HG02588 (cell line): ENCODE data around the gene RHCE.
A peak's percentile ranks its signal among the peaks of the same experiment; 100 is the strongest.
"Not testable (repeated sequence)": the region's sequence is repeated elsewhere in the genome, so short reads cannot be mapped to it uniquely, and the experiment has no call there.

Experiments used
- ATAC-seq: cut with Tn5 transposase; IDR thresholded peaks from one replicate; pipeline ENCODE4 v1.9.1; 2021; ENCODE audit warnings: mild to moderate bottlenecking, moderate library complexity; ENCODE audit not compliant: unreplicated experiment

Gene RHCE

GRCh38 chr1:25433389-25434186 is 13.0 kb upstream of the RHCE start:
- no peak for ATAC-seq

GRCh38 chr1:25432749-25433388 is 12.2 kb upstream of the RHCE start:
- no peak for ATAC-seq

- ATAC-seq, result no peak
These were observed 11.5 kb upstream of the RHCE start for GRCh38 chr1:25431955-25432719.

GRCh38 chr1:25430967-25431881 is 10.6 kb upstream of the RHCE start:
- peak; percentile 19 for ATAC-seq

- ATAC-seq, result peak; percentile 77
These were observed 9.7 kb upstream of the RHCE start, which contains the start of gene MACO1 for GRCh38 chr1:25430073-25430966. TSS of gene MACO1 (plus strand) at chr1:25430897. CDS start at chr1:25431099, 202 bp downstream.

- ATAC-seq, result no peak
These were observed 8.0 kb upstream of the RHCE start for GRCh38 chr1:25428475-25429166.

- no peak for ATAC-seq
These were observed 7.1 kb upstream of the RHCE start for GRCh38 chr1:25427696-25428095.

- ATAC-seq, result no peak
These were observed 4.8 kb upstream of the RHCE start for GRCh38 chr1:25425098-25426085.

GRCh38 chr1:25423206-25423605 is 2.6 kb upstream of the RHCE start:
- not testable (repeated sequence) for ATAC-seq

- not testable (repeated sequence) for ATAC-seq
These were observed 1.3 kb downstream of the RHCE start for GRCh38 chr1:25419339-25419738.

- ATAC-seq, result not testable (repeated sequence)
These were observed 3.3 kb downstream of the RHCE start for GRCh38 chr1:25417280-25417679.

- not testable (repeated sequence) for ATAC-seq
These were observed 6.0 kb downstream of the RHCE start for GRCh38 chr1:25414578-25414977.

GRCh38 chr1:25414157-25414556 is 6.5 kb downstream of the RHCE start:
- not testable (repeated sequence) for ATAC-seq

- ATAC-seq, result not testable (repeated sequence)
These were observed 7.6 kb downstream of the RHCE start for GRCh38 chr1:25412872-25413623.

- ATAC-seq, result not testable (repeated sequence)
These were observed 10.8 kb downstream of the RHCE start for GRCh38 chr1:25409641-25410427.

- ATAC-seq, result not testable (repeated sequence)
These were observed 14.8 kb downstream of the RHCE start for GRCh38 chr1:25405731-25406305.
